GM13976 (cell line): ENCODE data around the gene MR1.
A peak's percentile ranks its signal among the peaks of the same experiment; 100 is the strongest.

Source experiments
- DNase-seq: peaks from one replicate; pipeline ENCODE4 v3.0.0; 2012; ENCODE audit warnings: low spot score
- CTCF ChIP-seq: IDR thresholded peaks from 2 replicates; pipeline ENCODE4 v1.5.1; 2012; ENCODE audit warnings: borderline replicate concordance, mild to moderate bottlenecking; ENCODE audit not compliant: insufficient read depth; ENCODE audit errors: extremely low read depth, missing control alignments, control extremely low read depth
- in situ Hi-C: fragments of 300-500 bp; cut with MboI; formaldehyde crosslinking; loops from one replicate; pipeline ENCODE4 v1.12.0; 2022; ENCODE audit warnings: low sequenced_read_pairs, mixed read lengths, inconsistent platforms; ENCODE audit not compliant: unreplicated experiment

Gene MR1

GRCh38 chr1:181010789-181011188 is 23.0 kb upstream of the MR1 start:
- no peak for DNase-seq
- no peak for TF ChIP-seq CTCF
- in situ Hi-C loops: no loop called here

GRCh38 chr1:181011301-181012202 is 22.2 kb upstream of the MR1 start:
- TF ChIP-seq CTCF: no peak
- in situ Hi-C loops: no loop called here
- no peak for DNase-seq

- no peak for TF ChIP-seq CTCF
- in situ Hi-C loops: no loop called here
- DNase-seq: no peak
These were observed 21.5 kb upstream of the MR1 start for GRCh38 chr1:181012203-181012745.

- TF ChIP-seq CTCF: no peak
- DNase-seq: no peak
- in situ Hi-C loops: no loop called here
These were observed 20.6 kb upstream of the MR1 start for GRCh38 chr1:181013144-181013543.

- peak; percentile 49 for DNase-seq
- in situ Hi-C loops: no loop called here
- no peak for TF ChIP-seq CTCF
These were observed 19.1 kb upstream of the MR1 start for GRCh38 chr1:181014477-181015250.

- TF ChIP-seq CTCF: no peak
- no peak for DNase-seq
- in situ Hi-C loops: no loop called here
These were observed 18.6 kb upstream of the MR1 start for GRCh38 chr1:181015251-181015615.
